ENCODE measurements around the gene PRRT4. TPM values are rescaled to one million over a fixed set of nuclear protein-coding genes. Genes with fewer than 3 reads are reported as not detected.

Gene PRRT4
- total RNA-seq, 1 donor from 2014 or later, result 1.3 TPM

DNA sequence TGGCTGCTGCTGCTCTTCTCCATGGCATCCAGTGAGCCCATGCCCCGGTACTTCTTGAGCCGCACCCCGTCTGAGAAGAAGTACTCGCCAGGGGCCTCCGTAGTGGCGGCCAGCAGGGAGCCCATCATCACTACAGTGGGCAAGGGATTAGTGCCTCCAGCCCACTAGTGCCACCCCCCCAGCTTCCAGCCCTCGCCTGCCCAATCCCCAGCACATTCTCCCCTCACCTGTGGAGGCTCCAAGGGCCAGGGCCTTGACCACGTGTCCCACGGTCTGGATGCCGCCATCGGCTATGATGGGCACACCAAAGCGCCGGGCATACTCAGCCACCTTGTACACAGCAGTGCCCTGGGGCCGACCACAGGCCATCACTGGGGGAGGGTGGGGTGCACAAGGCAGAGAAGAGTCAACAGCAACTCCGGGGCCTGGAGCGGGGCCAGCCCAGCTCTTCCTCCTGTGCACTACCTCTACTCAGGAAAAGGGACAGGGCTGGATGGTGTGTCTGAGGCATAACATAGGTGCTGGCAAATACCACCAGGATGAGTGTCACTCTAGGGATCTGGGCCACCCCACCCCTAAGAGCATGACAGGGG lies 33.5 kb upstream of the PRRT4 start:
- ATAC-seq, result no peak

DNA sequence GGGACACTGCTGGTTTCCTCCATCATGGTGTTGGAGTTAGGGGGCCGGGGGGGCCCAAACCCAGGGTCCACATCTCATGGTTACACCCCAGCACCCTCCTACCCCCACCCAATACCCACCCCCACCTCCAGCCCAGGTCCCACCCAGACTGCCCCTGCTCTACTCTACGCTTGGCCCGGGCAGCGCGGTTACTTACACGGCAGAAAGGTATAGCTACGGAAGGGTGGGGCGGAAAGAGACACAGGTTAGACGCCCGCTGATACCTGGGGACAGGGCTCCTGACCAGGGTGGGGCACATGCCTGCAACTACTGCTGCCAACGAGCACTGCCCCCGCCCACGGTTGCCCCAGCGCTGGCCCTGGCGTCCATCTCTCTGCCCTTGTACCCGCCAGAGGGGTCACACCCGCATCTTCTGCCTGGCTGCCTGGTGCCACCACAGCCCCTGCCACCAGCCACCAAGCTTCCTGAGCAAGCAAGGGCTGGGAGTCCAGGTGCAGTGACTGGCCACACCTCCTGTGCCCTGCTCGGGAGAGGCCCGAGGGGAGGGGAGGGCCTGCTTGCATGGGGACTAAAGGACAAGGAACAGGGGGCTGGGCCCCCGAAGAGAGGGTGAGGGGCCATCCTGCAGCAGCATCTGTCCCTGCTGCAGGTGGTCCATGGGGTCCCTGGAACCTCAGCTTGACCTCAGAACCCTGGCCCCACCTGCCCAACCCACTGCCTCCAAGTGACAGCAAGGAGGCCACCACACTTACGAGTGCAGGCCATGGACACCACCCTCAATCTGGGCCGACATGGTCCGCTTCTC lies 32.2 kb upstream of the PRRT4 start:
- no peak for ATAC-seq

DNA sequence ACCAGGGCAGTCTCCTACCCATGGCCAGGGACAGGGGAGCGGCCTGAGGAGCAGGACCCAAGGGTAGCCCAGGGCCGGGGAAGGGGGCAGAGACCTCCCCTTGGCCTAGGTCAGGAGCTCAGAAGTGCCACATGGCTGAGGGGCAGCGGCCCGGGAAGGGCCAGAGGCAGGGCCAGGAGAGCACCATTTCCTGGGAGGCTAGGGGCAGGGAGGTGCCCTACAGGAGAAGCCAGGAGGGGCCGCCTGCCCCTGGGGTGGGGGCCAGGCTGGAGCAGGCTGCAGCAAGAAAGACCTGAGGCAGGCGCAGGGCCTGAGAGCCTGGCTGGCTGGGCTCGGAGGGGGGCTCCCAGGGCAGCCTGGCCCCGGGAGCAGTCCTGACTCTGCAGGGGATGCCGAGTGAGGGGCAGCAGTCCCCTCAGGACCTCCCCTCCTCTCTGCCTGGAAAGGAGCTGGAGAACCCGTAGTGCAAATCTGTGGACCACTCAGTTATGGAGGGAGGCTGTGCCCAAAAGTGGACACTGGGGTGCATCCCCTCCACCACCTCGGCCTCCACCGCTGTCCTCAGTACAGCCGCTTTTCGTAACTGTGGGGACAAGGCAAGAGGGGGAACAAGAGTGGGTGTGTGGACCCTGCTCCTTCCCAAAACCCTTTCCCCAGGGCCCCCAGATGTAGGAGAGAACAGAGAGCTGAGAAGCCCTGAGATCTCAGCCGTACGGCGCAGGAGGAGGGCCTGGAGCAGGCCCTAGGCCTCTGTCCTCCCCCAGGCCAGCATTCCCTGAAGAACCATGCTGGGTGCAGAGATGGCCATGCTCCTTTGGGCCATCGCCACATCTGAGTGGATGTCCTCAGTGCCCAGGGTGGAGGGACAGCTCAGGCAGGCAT lies 31.2 kb upstream of the PRRT4 start:
- no peak for ATAC-seq

DNA sequence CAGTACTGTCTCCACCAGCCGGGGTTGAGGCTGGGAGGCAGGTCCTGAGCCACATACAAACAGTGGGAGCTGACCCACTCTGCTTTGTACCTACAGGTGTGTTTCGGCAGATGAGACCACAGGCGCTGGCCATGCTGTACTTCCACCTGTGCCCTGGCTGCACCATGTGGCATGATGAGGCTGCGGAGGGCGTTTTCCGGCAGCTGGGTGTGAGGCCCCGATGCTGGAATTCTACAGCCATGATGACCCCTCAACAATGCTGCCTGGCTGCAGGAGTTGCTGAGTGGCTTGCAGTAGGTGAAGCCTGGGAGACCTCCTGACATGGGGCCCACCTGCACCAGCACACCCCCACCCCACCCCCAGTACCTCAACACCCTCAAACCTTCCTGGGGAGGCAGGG lies 30.3 kb upstream of the PRRT4 start:
- no peak for ATAC-seq

DNA sequence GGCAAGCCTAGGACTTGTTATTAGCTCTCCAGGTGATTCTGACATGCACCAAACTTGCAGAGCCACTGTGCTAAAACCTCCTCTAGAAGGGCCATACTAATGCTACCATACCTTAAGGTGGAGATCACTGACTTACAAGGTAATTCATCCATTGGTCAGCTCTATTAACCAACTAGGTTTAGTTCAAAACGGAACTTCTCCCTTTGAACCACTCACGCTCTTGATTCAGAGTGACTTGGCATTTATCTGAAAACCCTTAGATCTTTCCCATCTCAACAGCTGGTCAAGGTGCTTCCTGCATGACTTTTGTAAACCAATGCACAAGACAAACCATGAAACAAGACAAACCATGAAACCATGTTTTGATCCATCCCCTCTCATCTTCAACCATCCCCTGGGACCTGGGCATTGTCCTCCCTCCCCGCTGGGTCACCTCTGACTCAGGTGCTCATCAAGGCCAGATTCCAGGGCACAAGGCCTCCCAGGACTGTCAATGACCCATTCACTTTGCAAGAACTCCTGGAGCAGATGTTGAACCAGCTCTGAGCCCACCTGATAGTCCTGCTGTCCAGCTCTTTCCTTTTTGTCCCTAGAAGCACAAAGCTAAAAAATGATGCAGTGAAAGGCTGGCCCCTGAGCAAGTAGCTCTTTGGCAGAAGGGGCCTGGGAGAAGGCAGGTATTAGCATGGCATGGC lies 29.5 kb upstream of the PRRT4 start:
- no peak for ATAC-seq

DNA sequence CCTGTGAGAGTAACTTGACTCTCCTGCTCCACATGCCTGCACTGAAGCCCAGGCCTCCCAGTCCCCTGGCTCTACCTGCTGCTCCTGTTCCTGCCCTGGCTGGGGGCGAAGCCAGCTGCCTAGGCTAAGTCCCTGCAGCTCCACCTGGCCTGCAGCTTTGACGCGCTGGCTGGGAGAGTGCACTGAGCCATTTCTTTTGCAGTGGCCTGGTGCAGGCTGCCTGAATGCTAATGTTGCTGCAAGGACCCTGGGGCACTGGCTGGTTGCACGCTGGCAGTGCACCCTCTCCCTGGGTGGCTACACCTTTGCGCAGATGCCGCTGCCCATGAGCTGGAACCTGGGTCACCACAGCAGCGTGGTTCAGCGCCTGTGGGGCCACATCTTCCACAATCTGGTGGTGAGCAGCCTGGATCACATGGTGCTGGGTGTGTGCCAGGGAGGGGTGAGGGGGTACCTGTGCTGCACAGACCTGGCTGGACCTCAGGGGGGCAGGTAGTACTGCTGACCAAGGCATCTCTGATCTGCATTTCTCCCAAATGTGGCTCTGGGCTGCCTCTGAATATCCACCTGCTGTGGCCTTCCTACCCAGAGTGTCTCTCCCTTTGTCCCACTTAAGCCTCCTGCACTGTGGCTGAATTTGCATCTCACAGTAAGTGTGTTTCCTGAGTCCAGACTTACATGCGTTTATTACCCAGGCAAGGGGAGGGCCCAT lies 28.3 kb upstream of the PRRT4 start:
- ATAC-seq, result peak; percentile 17

DNA sequence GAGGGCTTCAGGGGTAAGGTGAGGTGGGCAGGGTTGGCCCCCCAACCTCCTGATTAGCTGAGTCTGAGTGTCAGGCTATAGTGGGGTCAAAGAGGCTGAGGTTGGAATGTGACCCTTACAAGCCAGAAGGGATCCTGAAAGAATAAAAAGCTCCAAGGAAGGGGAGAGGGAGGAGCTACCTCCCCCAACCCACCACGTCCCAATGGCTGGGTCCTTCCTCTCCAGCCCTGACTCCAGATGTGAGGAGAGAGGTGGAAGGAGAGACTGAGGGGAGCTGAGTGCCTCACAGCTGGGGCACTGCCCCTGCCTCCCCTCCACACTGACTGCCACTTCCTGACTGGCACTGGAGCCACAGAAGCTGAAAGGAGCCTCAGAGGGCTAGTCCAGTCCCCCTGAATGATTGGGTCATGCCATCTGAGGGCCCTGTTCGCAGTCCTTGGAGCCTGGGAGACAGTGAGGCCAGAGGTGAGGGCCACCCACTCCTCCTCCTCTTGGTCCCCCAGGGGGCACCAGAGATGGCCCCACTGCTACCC lies 27.7 kb upstream of the PRRT4 start:
- ATAC-seq, result no peak

DNA sequence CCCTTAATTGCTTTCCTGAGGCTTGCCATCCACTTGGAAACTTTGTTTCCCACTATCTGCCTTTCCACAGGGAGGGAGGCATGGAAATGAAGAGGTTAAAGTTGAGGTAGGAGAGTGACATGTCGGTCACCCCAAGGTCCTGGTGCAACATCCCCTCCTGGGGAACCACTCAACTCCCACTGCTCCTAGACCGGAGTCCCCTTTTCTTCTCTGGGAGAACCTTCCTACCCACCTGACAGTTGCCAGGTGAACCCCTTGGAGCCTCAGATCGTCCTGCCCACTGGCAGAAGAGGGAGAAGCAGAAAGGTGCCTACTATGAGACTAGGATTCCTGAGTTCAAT lies 26.6 kb upstream of the PRRT4 start:
- no peak for ATAC-seq

DNA sequence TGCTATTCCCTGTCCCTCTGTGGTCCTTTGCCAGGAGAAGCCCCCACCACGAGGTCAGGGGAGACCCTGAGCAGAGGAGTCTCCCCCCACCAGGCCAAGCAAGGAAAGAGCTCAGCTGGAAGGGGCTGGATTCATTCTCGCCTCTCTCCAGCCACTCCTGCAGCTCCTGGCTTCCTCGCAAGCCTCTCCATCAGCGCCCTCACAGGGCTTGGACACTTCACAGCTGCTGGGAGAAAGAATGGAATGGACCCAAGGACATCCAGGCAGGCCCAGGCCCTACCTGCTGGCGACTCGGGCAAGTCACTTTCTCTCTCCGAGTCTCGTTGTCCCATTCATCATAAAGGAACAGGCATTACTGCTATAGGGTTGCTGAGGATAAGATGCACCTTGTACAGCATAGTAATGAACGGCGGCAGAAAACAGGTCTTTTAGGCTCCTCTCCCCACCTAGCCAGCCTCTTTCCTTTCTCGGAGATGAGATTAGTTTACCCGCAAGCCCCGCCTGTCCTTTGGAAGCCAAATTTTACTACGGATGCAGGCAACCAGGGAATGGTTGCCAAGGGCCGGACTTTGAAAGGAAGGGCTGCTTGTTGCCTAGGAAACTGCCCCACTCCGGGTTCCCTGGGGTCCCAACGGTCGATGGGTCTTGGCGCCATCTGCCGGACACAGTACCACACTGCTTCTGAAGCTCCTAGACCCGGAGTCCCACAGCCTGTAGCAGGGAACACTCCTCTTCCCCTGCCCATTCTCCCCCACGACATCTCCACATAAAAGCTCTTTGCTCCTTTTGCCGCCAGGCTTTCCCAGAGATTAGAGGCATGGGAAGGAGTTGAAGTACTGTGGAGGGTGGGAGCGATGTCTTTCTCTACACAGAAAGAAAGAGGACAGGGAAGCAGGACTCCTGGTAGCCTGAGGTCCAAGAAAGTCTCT lies 26.0 kb upstream of the PRRT4 start:
- peak; percentile 60 for ATAC-seq

DNA sequence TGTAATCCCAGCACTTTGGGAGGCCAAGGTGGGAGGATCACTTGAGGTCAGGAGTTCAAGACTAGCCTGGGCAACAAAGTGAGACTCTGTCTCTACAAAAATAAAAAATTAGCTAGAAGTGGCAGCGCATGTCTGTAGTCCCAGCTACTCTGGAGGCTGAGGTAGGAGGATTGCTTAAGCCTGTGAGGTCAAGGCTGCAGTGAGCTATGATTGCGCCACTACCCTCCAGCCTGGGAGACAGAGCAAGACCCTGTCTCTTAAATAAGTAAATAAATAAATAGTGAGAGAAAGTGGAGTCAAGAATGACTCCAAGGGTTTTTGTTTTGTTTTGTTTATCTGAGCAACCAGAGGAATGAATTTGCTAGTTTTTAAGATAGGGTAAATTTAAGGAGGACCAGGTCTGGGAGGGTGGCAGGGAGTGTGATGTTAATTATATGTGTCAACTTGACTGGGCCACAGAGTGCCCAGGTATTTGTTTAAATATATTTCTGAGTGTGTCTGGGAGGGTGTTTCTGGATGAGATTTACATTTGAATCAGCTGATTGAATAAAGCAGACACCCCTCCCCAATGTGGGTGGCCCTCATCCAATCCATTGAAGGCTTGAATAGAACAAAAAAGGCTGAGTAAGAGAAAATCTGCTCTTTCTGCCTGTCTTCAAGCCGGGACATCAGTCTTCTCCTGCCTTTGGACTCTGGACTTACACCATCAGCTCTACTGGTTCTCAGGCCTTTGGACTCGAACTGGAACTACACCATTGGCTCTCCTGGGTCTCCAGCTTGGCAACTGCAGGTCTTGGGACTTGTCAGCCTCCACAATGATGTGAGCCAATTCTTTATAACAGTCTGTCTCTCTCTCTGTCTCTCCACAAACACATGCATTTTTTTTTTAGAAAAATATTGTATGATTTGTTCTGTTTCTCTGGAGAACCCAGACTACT lies 24.8 kb upstream of the PRRT4 start:
- ATAC-seq, result no peak

DNA sequence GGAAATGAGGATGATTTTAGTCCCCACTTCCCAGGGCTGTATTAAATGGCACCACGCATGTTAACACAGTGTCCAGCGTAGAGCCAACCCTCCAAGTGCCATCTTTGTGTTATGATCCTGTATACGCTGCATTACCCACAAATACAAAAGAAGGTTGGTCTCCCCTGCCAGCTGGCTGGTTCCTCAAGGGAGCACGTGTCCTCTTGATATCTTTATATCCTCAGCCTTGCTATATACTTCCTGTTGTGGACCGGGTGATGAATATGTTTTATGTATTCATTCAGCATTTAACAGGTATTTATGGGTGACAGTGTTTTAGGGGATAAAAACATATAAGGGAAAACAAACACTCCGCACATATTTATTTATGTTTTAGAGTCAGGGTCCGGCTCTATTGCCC lies 23.2 kb upstream of the PRRT4 start:
- no peak for ATAC-seq

DNA sequence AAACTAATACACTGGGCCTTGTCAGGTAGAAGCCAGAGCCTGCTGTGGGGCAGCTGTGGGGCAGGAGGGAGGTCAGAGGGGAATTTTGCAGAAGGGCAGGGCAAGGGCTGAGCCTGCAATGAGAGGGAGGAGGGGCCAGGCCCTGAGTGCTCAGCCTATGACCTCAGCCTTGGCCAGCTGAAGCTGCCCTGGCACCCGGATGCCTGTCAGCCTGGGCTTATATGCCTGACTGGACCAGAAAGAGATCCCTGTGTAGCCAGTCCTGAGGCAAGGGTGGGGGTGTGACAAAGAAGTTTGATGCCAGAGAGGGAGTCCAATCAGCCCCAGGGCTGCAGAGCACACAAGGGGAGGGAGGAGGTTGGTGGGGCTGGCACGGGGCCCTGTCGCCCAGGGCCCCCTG lies 22.3 kb upstream of the PRRT4 start:
- ATAC-seq, result peak; percentile 79

DNA sequence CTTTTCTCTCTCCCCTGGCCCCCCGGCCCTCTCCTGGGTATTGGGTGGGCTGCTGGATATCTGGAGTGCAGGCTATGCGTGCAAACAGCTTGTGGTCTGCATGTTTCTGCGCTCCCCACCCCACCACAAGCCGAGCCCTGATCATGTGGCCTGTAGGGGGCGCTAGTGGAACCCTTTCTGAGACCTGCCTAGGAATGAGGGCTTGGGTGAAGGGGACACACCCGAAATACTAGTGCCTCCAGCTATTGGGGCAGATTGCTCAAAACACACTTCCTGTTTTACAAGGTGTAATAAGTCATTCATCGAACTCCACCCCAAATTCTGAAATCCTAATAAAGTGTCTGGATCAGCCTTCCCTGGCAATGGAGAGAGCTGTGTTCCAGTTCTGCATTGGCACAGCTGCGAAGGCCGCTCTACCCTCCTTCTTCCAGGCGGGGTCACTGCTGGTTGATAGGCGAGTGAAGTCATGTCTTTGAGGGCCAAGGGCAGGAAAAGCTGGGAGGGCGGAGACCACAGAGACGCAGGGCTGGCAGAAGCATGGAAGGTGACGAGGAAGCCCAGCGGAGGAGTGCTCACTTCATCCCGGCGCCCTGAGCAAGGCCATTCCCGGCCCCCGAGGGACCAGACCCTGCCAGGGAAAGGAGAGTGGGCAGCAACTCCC lies 19.8 kb upstream of the PRRT4 start:
- ATAC-seq, result peak; percentile 84

DNA sequence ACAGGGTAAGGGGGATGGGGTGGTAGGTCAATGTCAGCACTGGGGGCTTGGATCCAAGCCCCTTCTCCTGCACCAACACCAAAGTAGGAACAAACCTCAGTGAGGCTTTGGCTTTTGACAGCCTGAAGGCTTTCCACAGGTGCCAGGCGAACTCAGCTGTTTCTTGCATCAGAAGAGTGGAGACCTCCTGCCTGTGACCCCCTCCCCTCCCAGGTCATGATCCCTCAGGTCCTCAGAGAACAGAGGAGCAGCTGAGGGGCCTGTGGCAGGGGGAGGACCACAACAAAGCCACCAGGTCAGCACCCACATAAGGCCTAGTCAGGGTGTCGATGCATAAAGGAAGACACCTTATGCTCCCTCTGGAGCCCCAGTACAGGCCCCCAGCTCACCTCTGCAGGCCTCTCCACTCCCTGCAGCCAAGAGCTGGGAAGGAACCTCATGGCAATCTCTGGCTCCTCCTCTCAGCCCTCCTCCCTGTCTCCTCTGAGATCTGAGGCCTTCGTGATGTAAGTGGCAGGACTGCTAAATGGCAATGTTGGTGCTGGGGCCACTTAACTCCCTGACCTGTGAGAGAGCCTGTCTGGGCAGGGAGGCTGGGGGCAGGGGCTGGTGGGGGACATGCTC lies 19.1 kb upstream of the PRRT4 start:
- peak; percentile 26 for ATAC-seq

DNA sequence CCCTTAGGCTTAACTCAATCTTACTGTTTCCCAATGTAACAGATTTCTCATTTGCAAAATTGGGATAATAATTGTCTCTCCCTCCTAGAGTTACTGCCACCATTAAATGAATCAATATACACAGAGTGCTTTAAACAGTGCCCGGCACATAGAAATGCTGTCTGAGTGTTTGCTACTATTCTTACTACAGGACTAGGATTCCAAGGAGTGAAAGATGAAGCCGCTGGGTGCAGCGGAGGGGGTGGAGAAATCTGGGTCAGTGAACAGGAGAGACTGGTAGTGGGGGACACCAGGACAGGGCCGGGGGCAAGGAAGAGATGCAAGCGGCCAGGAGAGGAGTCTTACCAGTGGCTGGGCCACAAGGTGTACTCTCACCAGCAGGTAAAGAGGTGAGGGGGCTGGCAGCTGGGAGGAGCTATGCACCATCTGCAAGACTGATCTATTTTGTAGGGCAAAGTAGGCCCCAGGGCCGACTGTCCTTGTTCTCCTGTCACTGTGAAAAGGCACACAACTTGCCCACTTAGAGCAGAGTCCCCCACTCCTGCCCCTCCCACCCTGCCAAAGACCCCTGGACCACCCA lies 18.5 kb upstream of the PRRT4 start:
- ATAC-seq, result no peak

DNA sequence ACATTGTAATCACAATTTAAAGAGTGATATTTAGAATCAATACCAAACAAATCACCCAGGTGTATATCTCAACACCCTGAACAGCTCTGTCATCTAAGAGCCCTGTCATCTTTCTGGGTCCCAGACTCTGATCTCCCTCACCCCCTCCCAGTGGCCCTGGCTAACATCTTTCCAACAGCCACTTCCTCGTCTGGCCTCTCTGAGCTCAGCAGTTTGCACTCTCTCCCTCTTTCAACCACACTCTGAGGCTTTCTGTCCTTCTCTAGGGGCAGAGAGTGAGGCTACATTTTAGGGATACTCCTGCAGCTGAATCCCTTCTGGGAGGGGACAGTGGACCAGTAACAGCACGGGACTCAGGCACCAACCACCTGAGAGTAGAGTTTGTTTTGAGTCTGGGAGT lies 17.1 kb upstream of the PRRT4 start:
- no peak for ATAC-seq

DNA sequence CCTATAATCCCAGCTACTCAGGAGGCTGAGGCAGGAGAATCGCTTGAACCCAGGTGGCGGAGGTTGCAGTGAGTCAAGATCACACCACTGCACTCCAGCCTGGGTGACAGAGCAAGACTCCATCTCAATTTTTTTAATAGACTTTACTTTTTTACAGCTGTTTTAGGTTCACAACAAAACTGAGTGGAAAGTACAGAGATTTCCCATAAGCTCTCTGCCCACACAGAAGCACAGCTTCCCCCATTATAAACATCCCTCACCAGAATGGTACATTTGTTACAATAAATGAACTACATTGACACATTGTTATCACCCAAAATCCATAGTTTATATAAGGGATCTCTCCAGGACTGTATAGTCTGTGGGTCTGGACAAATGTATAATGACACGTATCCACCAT lies 14.6 kb upstream of the PRRT4 start:
- no peak for ATAC-seq

DNA sequence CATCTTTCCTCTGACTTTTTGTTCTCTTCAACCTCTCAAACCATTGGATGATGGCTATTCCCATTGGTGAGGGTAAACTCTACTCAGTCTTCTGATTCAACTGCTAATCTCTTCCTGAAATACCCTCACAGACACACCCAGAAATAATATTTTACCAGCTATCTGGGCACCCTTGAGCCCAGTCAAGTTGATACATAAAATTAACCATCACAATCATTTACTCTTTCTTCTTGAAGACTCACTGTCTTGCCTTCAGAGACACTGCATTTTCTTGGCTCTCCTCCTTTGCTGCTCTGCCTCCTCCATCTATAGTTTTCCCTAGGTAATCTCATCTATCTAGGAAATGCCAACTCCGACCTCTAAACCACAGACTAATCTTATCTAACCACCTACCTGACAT lies 12.6 kb upstream of the PRRT4 start:
- no peak for ATAC-seq

All from esophagus mucosa (tissue), 1 donor.